ENCODE data around the gene PRKRA.

DNA sequence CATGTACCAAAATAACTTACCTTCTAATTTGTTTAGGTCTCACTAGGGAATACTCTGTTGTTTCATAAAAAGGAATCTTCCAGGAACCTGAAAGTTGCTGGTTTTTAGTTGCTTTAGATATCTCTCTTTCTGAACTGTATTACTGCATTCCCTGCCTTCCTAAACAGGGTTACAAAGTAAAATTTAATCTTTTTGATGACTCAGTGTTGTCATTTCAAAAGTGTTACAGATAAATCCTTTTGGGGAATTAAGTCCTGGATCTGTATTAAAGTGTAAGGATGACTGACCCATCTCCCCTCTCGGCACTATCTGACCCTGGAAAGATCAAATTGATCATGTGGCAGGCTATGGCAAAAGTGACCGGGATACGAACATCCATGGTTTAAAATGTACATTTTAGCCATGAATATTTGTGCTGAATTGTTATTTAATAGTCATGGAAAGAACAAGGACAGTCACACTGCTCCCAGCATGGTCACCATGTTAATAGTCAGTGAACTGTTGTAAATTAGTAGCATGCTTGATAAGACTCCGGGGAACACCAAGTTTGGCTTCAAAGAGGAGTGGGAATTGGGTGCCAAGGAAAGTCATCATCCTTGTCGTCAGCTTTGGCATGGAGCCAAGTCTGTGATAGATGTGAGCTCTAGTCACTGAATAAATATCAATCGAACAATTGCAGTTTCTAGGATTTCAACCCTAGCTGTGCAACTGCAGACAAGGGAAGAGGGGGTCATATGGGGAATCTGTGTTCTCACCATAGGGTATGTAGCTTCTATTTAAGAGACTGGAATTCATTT lies 33.5 kb upstream of the PRKRA start:
- TF ChIP-seq, protein P1, sequence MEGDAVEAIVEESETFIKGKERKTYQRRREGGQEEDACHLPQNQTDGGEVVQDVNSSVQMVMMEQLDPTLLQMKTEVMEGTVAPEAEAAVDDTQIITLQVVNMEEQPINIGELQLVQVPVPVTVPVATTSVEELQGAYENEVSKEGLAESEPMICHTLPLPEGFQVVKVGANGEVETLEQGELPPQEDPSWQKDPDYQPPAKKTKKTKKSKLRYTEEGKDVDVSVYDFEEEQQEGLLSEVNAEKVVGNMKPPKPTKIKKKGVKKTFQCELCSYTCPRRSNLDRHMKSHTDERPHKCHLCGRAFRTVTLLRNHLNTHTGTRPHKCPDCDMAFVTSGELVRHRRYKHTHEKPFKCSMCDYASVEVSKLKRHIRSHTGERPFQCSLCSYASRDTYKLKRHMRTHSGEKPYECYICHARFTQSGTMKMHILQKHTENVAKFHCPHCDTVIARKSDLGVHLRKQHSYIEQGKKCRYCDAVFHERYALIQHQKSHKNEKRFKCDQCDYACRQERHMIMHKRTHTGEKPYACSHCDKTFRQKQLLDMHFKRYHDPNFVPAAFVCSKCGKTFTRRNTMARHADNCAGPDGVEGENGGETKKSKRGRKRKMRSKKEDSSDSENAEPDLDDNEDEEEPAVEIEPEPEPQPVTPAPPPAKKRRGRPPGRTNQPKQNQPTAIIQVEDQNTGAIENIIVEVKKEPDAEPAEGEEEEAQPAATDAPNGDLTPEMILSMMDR (IDR thresholded peaks at IDR 0.05): no peak
- no peak for TF ChIP-seq POLR2A (IDR thresholded peaks at IDR 0.05)

All from tibial nerve (tissue), 3 donors.